IMR-90 (cell line): ENCODE measurements around the gene EMP1. TPM values are rescaled to one million over a fixed set of nuclear protein-coding genes. Genes with fewer than 3 reads are reported as not detected.

Source experiments
- ELK1 ChIP-seq: fragments of 150-350 bp; IDR thresholded peaks from 2 replicates; pipeline ENCODE4 v1.6.1; 2016; ENCODE audit warnings: low read depth, mild to moderate bottlenecking, low read length, moderate library complexity, borderline replicate concordance
- polyA plus RNA-seq, 3 experiments: library from polyadenylated mRNA; depleted of rRNA; stranded (reverse); fragments of >200 nt; gene quantifications; 2 replicates each; pipeline ENCODE4 v1.2.3, GENCODE V29; 2012; ENCODE audit warnings: low replicate concordance in 1 of 3
- total RNA-seq: library from RNA; depleted of rRNA; stranded (reverse); fragments of >200 nt; gene quantifications from 2 replicates; pipeline ENCODE4 v1.2.3, GENCODE V29; 2012

EMP1 gene
- total and polyA plus RNA-seq, 2 of the 4 experiments (the other 2 are of a cell fraction) = 137 to 201 TPM

GRCh38 chr12:13193505-13194231 is 2.9 kb upstream of the EMP1 start (continued):
- no peak for TF ChIP-seq ELK1
